GM21786 (cell line): ENCODE results near the gene VSIG1.

ENCODE experiments used
- ATAC-seq: cut with Tn5 transposase; IDR thresholded peaks from one replicate; pipeline ENCODE4 v1.9.1; 2021; ENCODE audit not compliant: unreplicated experiment

Gene VSIG1

GRCh38 chrX:108044554-108045256 is at the start of gene VSIG1:
TSS of gene VSIG1 (plus strand) at chrX:108045065. CDS start at chrX:108045131, 66 bp downstream.
- ATAC-seq: no peak

- no peak for ATAC-seq
Measured at GRCh38 chrX:107996124-107996523, 48.7 kb upstream of the VSIG1 start.

- ATAC-seq: peak; percentile 34
Measured at GRCh38 chrX:108000751-108001150, 44.1 kb upstream of the VSIG1 start.

GRCh38 chrX:108001218-108001814 is 43.5 kb upstream of the VSIG1 start:
- ATAC-seq: peak; percentile 89

- ATAC-seq: no peak
Measured at GRCh38 chrX:108018656-108019381, 26.0 kb upstream of the VSIG1 start.

- ATAC-seq: no peak
Measured at GRCh38 chrX:108019382-108019875, 25.4 kb upstream of the VSIG1 start.

GRCh38 chrX:108020631-108021030 is 24.2 kb upstream of the VSIG1 start:
- ATAC-seq: no peak

GRCh38 chrX:108022491-108023089 is 22.3 kb upstream of the VSIG1 start:
- no peak for ATAC-seq

- no peak for ATAC-seq
Measured at GRCh38 chrX:108025376-108025775, 19.5 kb upstream of the VSIG1 start.

GRCh38 chrX:108025954-108026600 is 18.8 kb upstream of the VSIG1 start:
- ATAC-seq: no peak

GRCh38 chrX:108028854-108029253 is 16.0 kb upstream of the VSIG1 start:
- no peak for ATAC-seq

GRCh38 chrX:108029928-108030711 is 14.7 kb upstream of the VSIG1 start:
- ATAC-seq: peak; percentile 57

- no peak for ATAC-seq
Measured at GRCh38 chrX:108032944-108033343, 11.9 kb upstream of the VSIG1 start.

GRCh38 chrX:108033890-108034289 is 11.0 kb upstream of the VSIG1 start:
- no peak for ATAC-seq

GRCh38 chrX:108034725-108035124 is 10.1 kb upstream of the VSIG1 start:
- no peak for ATAC-seq

GRCh38 chrX:108036298-108036973 is 8.4 kb upstream of the VSIG1 start:
- no peak for ATAC-seq

GRCh38 chrX:108049649-108050048 is 4.8 kb downstream of the VSIG1 start:
- ATAC-seq: no peak

GRCh38 chrX:108053218-108053617 is 8.4 kb downstream of the VSIG1 start:
- no peak for ATAC-seq

GRCh38 chrX:108055546-108055945 is 10.7 kb downstream of the VSIG1 start:
- ATAC-seq: no peak

- ATAC-seq: no peak
Measured at GRCh38 chrX:108059801-108060200, 14.9 kb downstream of the VSIG1 start.
